Posterior vena cava (tissue), 2 donors: Measurements from ENCODE around the gene PLP1. TPM values are rescaled to one million over a fixed set of nuclear protein-coding genes. Genes with fewer than 3 reads are reported as not detected.
"Not testable (repeated sequence)": the region's sequence is repeated elsewhere in the genome, so short reads cannot be mapped to it uniquely, and the experiment has no call there.

Source experiments
- DNase-seq: peaks from one replicate; pipeline ENCODE4 v3.0.0-alpha.2; 2020; ENCODE audit warnings: low spot score
- intact Hi-C, 2 donors: fragments of 100-400 bp; cut with DNase I; formaldehyde crosslinking; loops; one replicate each; pipeline versions ENCODE4 v1.14.1 to v1.14.2; 2022 to 2023
- total RNA-seq, 2 donors: library from RNA; stranded (reverse); fragmentation: NEBNext Ultra II Directional; extraction: Animal tissue kit (Norgen Biotek cat#: 25700); gene quantifications; one replicate each; pipeline ENCODE4 v1.2.1, GENCODE V29; 2021
- donor health status: DM: yes; HTN: yes; CAD: no.
- donor health status: DM: yes; HTN: yes; CAD: no.

Gene PLP1
- total RNA-seq, 2 donors from 2014 or later: 3.6 to 5.0 TPM

DNA sequence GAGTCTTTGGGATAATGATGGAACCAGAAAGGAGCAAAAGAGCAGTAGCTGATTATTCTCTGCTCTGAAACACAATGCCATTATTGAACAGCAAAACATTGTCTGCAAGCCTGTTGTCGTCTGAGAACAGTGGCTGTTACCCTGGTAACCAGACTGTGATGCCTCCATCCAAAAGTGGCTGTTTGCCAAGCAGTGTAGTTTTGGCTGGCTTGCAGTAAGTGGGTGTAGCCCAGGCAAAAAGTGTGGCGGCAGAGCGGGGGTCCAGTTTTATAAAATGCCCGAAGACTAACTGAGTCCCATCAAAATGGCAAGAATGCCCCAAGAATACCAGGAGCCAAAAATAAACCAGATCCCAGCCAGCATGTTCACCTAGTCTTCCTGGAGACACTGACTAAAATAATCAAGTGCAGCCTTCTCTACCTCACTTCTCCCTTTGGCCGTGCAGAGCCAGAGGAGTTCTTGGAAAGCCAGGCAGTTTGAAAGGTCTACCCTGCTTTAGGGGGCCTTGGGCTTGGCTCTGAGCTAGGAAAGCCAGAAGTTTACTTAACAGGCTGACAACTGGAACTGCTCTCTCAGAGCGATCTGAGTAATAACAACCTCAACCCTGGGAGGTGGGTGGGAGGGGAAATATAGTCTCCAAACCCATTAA, 2.6 kb downstream of the PLP1 start:
- intact Hi-C loops: no loop called here
- DNase-seq: no peak

DNA sequence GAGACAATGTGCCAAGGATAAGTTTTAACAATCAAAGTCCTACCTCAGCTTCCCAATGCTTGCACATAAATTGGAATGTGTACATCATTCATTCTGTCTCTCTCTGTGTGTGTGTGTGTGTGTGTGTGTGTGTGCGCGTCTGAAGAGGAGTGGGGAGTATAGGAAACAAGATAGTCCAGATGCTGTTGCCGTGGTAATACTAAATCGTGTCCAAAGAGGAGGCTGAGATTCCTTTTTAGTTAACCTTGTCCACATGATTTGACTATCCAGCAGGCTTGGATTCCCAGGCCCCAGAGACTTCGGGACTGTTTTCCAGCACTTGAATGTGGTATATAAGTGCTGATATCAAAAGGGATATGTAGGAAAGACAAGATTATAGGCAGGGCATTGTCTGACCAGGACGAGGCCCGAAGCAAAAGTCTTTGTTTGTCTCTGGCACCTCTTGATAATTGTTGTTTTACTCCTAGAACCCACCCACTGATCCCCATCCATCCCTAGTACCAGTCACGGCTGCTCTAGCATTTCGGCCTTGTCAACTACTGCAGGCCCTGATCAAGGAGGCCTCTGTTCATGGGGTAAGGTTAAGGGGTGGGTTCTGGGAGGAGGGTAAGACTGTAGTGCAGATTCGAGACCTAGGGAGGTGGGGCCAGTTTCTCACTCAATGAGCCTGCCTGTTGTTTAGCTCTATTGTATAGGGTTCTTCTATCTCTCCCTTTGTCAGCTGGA, 3.9 kb downstream of the PLP1 start:
- no peak for DNase-seq
- intact Hi-C loops: no loop called here

DNA sequence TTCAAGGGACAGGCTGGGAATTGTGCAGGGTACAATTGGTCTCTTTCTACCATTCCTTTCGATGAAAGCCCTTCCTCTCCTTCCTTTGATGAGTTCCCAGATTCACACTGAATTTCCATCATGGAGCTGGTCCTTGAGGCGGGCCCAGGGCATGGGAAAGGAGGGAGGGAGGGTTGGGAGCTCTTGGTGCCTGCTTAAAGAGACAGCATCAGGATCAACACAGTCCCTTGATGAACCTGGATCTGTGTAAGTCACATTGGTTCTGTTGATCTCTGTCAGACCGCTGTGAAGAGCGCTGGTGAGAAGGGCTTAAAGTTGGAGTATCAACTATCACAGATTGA, 4.4 kb downstream of the PLP1 start:
- intact Hi-C loops: no loop called here
- DNase-seq: no peak

DNA sequence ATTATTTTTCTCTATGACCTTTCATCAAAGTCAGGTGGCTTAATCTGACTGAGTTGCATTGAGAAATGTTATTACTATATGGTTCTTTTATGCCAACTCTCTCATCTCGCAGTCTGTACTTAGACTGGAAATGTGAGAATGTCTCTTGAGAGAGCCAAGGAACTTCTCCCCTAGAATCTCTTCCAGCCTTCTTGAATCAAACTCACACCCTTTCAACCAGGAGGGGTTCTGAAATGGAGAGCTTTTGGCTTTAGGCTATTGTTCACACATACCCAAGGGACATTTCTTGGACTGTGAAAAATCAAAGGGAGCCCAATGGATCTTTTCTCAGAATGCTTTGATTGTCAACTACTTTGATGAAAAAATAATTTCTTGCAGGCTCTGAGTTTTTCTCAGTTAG, 5.1 kb downstream of the PLP1 start:
- no peak for DNase-seq
- intact Hi-C loops: no loop called here

DNA sequence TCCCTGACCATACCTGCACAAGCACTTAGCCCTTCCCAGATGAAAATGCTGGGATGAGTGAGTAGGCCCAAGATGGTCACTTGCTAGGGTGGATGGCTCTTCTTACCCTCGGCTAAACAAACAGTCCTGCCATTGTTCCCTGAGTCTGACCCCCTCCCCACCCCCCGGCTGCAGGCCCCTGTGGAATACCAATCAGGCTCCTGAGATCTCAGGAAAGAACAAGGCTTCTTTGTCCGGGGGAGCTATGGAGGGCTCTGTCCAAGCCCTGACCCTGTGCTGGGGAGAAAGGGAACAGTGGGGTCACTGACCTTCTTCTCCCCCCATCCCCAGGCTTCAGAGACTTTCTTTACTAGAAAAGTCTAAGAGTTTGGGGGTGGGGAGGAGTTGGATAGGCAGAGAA, 6.0 kb downstream of the PLP1 start:
- DNase-seq: no peak
- intact Hi-C loops: no loop called here

DNA sequence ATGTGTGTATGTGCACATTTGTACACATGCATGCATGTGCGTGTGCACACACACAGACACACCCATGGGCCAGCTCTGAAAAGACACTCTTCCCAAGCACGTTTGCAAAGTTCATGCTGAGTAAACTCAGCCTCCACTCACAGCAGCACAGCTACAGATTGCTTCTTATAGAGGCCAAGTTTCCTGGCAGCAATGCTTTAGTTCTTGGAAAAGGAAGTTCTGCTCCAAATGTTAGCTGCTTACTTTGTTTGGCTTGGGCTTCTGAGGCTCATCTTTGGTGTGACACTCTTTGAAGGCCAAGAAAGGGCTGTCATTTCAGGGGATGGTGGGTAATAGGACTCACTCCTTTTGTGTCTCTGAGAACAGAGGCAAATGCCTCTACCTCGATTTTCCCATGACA, 6.6 kb downstream of the PLP1 start:
- no peak for DNase-seq
- intact Hi-C loops: no loop called here

DNA sequence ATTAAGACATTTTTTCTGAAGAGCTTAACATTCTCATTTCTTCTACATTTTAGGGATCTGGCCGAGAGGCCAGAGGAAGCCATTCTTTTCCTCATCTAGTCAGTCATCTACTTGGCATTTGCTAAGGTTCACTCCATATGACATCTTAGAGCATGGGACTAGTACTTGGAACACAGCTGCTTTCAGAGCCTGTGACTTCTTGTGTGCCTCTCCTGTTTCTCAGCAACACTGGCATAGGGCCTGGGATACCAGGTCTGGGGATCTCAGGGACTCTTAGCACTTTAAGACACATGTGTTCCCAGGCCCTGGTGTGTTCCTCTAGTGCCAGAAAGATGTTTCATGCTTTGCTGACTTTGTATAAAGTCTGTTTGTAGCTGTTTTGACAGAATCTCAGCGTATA, 7.3 kb downstream of the PLP1 start:
- intact Hi-C loops: no loop called here
- no peak for DNase-seq

DNA sequence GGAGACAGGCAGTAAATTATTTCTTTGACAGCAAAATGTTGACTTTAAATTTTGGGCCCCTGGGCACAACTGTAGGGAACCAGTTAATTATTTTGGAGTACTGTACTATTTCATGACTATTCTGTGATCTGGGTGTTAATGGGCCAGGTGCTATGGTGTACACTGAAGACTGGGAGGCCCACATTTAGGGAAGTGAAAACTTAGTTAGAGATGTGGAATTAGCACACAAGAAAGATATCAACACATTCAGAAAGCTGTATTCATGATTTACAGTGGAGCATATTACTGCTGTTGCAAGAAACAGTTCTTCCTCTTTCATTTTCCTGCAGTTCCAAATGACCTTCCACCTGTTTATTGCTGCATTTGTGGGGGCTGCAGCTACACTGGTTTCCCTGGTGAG, 12.4 kb downstream of the PLP1 start:
- intact Hi-C loops: no loop called here
- no peak for DNase-seq

DNA sequence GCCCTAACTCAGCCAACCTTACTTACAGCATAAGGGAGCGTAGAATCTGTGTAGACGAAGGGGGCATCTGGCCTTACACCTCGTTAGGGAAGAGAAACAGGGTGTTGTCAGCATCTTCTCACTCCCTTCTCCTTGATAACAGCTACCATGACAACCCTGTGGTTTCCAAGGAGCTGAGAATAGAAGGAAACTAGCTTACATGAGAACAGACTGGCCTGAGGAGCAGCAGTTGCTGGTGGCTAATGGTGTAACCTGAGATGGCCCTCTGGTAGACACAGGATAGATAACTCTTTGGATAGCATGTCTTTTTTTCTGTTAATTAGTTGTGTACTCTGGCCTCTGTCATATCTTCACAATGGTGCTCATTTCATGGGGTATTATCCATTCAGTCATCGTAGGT, 14.6 kb downstream of the PLP1 start:
- no peak for DNase-seq
- intact Hi-C loops: no loop called here

DNA sequence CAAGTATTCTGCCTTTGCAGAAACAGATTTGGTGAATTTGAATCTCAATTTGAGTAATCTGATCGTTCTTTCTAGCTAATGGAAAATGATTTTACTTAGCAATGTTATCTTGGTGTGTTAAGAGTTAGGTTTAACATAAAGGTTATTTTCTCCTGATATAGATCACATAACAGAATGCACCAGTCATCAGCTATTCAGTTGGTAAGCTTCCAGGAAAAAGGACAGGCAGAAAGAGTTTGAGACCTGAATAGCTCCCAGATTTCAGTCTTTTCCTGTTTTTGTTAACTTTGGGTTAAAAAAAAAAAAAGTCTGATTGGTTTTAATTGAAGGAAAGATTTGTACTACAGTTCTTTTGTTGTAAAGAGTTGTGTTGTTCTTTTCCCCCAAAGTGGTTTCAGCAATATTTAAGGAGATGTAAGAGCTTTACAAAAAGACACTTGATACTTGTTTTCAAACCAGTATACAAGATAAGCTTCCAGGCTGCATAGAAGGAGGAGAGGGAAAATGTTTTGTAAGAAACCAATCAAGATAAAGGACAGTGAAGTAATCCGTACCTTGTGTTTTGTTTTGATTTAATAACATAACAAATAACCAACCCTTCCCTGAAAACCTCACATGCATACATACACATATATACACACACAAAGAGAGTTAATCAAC, 15.3 kb downstream of the PLP1 start:
- no peak for DNase-seq
- intact Hi-C loops: no loop called here

DNA sequence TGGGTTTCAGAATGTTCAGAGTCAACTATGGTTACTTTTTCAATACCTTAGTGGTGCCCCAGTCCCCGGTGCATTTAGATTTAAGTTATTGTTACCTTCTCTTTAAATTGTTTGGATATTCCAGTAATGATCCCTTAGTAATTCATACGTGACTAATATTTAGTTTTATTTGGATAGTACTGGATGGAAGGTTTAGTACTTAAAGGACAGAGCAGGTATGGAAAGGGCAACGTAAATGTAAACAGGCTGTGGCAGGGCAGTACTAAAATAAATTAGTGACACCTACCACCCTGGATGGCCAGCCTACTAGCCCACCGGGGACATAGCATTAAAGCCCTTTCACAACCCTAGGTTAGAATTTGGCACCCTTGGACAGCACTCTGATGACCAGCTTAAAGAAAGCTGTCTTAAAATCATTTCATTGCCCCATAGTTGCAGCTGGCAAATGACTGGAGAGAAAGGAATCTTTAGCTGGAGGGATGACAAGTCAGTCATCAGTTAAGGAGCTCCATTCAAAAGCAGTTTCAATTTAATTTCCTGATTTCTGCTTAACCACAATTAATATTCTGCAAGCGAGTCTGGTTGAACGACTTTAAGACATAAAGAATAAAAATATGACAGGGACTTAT, 16.4 kb downstream of the PLP1 start:
- intact Hi-C loops: no loop called here
- DNase-seq: no peak

DNA sequence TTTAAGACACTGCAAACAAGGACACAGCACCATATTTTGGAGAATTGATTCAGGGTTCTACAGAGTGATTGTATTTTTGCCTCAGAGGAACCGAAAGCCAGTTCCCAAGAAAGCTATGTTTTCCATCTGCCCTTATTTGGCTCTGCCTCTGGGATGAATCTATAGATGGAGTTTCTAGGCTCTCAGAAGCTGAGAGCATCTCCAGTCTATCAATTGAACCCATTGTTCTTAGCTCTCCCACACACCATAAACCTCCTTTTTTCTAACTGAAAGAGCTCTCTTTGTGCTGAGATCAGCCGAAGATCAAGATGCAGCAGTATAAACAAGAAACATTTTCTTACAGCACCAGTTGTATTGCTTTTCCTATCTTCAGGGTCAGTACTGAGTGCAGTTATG, 16.9 kb downstream of the PLP1 start:
- no peak for DNase-seq
- intact Hi-C loops: no loop called here

DNA sequence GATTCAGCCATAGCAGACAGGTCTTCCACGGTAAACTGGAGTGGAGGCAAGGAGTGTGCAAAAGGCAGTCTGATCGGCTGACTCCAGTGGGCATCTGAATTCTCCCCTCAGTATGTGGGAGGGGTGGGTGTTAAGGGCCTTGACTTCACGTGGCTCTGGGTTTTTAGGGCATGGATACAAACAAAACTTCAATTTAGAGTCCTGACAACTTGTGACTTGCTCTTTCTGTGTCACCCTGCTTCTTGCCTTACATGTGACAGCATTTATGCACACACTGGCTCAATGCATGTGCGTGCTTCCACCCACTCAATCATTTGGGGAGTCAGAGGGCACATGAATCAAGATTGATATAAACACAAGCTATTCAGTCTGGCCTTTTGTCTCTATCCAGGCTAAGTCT, 17.5 kb downstream of the PLP1 start:
- DNase-seq: no peak
- intact Hi-C loops: no loop called here

DNA sequence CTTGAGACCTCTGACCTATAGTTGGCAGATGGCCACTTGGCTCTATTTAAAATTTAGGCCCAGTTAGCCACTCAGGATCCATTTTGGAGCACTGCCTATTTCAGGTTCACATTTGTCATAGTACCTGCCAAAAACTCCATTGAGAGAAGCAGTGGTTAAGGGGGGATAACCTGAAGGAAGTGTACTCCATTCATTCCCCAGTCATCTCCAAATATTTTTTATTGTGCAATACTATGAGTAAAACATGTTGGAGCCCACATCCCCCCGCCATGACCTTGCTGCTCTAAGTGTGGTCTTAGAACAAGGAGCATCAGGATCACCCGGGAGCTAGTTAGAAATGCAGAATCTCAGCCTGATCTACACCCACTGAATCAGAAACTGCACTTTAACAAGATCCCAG, 21.1 kb downstream of the PLP1 start:
- intact Hi-C loops: no loop called here
- DNase-seq: no peak

DNA sequence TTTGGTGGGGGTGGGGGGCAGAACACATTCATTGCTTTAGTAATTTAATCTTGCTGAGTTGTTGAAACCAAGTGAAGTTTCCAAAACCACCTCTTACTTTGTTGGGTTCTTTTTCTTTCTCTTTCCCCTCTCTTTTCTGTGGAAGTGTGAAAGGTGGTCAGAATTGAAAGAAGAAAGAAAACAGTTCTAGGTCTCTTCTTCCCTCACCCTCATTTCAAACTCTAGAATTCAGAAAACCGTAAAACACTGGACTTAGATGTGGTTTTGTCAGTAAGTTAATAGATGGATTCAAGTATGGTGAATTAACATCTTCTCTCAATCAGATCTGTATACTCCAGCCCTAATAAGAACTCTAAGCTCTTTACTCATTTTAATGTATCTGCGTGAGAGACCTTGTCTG, 23.7 kb downstream of the PLP1 start:
- intact Hi-C loops: no loop called here
- DNase-seq: no peak

DNA sequence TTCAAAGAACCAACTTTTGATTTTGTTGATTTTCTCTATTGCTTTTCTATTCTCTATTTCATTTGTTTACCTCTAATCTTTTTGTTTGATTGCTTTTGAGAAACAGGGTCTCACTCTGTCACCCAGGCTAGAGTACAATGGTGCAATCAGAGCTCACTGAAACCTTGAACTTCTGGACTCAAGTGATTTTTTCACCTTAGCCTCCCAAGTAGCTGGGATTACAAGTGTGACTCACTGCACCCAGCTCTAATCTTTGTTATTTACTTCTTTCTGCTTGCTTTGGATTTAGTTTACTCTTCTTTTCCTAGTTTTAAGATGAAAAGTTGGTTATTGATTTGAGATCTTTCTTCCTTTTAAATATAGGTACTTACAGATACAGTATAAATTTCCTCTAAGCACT, 29.2 kb downstream of the PLP1 start:
- no peak for DNase-seq
- intact Hi-C loops: no loop called here

DNA sequence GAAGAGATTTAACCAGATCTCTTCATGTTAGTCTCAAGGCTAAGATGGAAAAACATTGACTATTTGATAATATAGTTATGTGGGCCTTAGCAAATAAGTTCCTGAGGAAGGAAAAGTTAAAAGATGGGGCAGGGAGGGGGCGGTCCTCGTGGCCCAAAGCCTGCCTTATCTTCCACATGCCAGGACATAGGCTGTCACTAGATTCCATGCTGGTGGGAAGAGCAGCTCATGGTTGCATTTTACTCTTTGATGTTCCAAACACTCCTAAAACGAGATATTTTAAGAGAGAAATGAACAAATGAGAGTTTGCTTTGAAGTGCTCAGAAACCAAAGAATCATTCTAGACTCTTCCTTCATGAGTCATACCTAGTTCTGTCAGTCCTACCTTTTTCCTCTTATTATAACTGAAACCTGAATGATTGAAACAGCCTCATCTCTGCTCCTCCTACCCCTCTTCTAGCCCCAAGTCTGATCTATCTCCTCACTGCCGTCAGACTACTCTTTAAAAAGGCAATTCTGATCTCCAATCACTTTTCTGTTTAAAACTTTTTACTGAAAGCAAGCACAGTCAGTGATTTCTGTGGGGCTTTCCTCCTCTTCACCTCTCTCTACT, 30.3 kb downstream of the PLP1 start:
- intact Hi-C loops: no loop called here
- DNase-seq: no peak

DNA sequence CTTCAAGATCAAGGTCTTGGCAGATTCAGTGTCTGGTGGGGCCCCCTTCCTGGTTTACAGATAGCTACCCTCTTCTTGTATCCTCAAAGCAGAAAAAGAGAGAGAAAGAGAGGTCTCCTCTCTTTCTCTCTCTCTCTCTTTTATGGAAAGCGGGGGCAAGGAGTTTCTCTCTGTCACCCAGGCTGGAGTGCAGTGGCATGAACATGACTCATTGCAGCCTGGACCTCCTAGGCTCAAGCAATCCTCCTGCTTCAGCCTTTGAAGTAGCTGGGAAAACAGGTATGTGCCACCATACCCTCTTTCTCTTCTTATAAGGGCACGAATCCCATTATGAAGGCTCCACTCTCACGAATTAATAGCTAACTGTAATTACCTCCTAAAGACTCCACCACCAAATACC, 35.2 kb downstream of the PLP1 start:
- intact Hi-C loops: loop anchor here (10.0 kb wide), 2 partner anchors 97 to 117 kb away; partner anchors contain the start of gene TMEM31 (in 1 of the 2)
- no peak for DNase-seq

DNA sequence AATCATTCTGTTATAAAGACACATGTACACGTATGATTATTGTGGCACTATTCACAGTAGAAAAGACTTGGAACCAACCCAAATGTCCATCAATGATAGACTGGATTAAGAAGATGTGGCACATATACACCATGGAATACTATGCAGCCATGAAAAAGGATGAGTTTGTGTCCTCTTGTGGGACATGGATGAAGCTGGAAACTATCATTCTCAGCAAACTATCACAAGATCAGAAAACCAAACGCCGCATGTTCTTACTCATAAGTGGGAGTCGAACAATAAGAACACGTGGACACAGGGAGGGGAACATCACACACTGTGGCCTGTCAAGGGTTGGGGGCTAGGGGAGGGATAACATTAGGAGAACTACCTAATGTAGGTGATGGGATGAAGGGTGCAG, 40.5 kb downstream of the PLP1 start:
- not testable (repeated sequence) for DNase-seq
- intact Hi-C loops: loop anchor here (10.0 kb wide), 2 partner anchors 102 to 122 kb away; partner anchors contain the start of gene TMEM31 (in 1 of the 2)

DNA sequence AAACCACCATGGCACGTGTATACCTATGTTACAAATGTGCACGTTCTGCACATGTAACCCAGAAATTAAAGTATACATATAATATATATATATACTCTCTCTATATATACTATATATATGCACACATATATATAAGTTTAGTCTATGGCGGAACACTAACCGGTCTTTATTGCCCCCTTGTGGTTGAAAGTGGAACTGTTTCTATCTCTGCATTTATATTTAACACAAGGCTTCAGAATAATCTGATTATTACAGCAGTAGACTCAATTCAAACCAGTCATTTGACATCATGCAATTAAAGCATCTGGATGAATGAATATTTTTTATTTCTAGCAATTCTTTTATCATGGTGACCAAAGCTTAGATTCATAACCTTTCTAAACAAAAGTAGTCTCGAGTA, 40.9 kb downstream of the PLP1 start:
- intact Hi-C loops: loop anchor here (10.0 kb wide), 2 partner anchors 103 to 123 kb away; partner anchors contain the start of gene TMEM31 (in 1 of the 2)
- DNase-seq: no peak
